ENCODE results near the gene JAKMIP2. TPM values are rescaled to one million over a fixed set of nuclear protein-coding genes. Genes with fewer than 3 reads are reported as not detected.

The JAKMIP2 gene
- total and polyA plus RNA-seq, 4 donors, result 0.93 to 3.8 (median 2.1) TPM

DNA sequence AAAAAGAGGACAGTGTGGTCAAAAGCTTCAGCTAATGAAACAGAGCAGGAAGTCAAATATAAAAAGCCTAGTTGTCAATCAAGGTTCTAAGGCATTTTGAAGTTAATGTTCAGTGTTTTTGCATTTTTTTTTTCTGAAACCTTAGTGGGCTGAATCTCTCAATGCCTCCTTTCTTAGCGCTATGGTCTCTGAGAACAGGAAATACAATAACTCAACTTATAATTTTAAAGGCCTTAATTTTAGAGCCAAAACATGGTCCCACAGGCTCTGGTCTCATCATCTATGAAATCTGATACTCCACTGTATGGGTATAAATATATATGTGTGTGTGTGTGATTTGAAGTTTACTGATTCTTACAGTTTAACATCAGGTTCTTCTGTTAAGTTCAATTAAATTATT, 209.3 kb downstream of the JAKMIP2 start:
- H3K27ac ChIP-seq (ENCODE audit: low read depth in 1 of 2, low read length in 1 of 2), result no peak overlapping the region
- no peak for ATAC-seq (ENCODE audit: insufficient read depth, low FRiP score)
- H3K9ac ChIP-seq (ENCODE audit: insufficient read depth in 1 of 2, low read length in 2 of 2), result no peak overlapping the region
- TF ChIP-seq, protein P1, sequence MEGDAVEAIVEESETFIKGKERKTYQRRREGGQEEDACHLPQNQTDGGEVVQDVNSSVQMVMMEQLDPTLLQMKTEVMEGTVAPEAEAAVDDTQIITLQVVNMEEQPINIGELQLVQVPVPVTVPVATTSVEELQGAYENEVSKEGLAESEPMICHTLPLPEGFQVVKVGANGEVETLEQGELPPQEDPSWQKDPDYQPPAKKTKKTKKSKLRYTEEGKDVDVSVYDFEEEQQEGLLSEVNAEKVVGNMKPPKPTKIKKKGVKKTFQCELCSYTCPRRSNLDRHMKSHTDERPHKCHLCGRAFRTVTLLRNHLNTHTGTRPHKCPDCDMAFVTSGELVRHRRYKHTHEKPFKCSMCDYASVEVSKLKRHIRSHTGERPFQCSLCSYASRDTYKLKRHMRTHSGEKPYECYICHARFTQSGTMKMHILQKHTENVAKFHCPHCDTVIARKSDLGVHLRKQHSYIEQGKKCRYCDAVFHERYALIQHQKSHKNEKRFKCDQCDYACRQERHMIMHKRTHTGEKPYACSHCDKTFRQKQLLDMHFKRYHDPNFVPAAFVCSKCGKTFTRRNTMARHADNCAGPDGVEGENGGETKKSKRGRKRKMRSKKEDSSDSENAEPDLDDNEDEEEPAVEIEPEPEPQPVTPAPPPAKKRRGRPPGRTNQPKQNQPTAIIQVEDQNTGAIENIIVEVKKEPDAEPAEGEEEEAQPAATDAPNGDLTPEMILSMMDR (IDR thresholded peaks at IDR 0.05; ENCODE audit: control extremely low read depth, extremely low read depth), result no peak
- no peaks in the 10 kb centered on the region for H3K9me3 ChIP-seq (ENCODE audit: control insufficient read depth in 4 of 4, insufficient read depth in 3 of 4, low read length in 3 of 4)
- H3K27me3 ChIP-seq (ENCODE audit: control insufficient read depth in 3 of 3, insufficient read depth in 3 of 3, low read length in 2 of 3), result no peaks in the 10 kb centered on the region
- H3K4me1 ChIP-seq (ENCODE audit: control insufficient read depth in 5 of 5, insufficient read depth in 5 of 5, low read length in 5 of 5), result peaks cover 0 to 2% (median 0%) of the 10 kb centered on the region in 5 donors
- WGBS, 2 donors, result 85 to 87% methylated on average over 1 of the region's 1 CpG
- DNase-seq, result no peak
- H3K4me3 ChIP-seq, result no peak overlapping the region
- H3K36me3 ChIP-seq (ENCODE audit: control insufficient read depth in 4 of 4, insufficient read depth in 4 of 4, low read length in 4 of 4), result no peaks in the 10 kb centered on the region

DNA sequence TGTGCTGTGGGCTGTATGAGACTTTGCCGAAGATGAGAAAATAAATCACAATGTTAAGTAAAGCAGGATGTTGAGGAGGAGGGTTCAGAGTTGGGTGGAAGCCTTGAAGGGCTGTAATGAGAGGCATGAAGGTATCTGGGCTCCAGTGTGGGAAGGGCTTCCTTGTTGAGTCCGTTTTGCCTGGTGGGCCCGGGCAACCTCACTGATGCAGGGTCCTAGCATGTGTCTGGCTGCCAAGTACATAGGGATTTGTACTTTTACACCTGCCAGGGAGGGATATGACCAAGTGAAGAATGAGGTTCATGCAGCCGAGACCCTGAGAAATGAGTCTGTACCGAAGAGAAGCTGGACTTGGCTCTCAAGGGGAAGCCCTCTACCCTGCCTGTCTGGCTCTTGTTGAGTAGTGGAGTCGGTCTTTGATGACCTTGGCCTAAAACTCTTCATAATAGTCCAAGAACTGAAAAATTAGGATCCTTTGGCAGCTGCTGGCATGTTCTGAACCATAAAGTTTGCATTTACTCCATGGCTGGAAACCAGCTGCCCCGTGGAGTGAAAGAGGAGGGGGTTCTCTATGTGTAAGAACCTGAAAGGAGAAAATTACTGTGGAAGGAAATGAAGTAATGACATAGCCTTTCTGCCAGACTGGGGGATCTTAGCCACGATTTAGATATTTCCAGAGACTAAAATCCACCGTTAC, 213.7 kb downstream of the JAKMIP2 start:
- no peak overlapping the region for H3K27ac ChIP-seq (ENCODE audit: low read depth in 1 of 2, low read length in 1 of 2)
- no peaks in the 10 kb centered on the region for H3K9me3 ChIP-seq (ENCODE audit: control insufficient read depth in 4 of 4, insufficient read depth in 3 of 4, low read length in 3 of 4)
- TF ChIP-seq, protein P1 (IDR thresholded peaks at IDR 0.05; ENCODE audit: control extremely low read depth, extremely low read depth), result no peak
- no peak overlapping the region for H3K4me3 ChIP-seq
- H3K9ac ChIP-seq (ENCODE audit: insufficient read depth in 1 of 2, low read length in 2 of 2), result no peak overlapping the region
- ATAC-seq (ENCODE audit: insufficient read depth, low FRiP score) (no peak), DNase-seq (no peak)
- H3K27me3 ChIP-seq (ENCODE audit: control insufficient read depth in 3 of 3, insufficient read depth in 3 of 3, low read length in 2 of 3), result no peaks in the 10 kb centered on the region
- H3K4me1 ChIP-seq (ENCODE audit: control insufficient read depth in 5 of 5, insufficient read depth in 5 of 5, low read length in 5 of 5), result peaks cover 0 to 1% (median 0%) of the 10 kb centered on the region in 5 donors
- 86% methylated on average over 9 of the region's 9 CpGs for WGBS, 2 donors
- H3K36me3 ChIP-seq (ENCODE audit: control insufficient read depth in 4 of 4, insufficient read depth in 4 of 4, low read length in 4 of 4), result no peaks in the 10 kb centered on the region

DNA sequence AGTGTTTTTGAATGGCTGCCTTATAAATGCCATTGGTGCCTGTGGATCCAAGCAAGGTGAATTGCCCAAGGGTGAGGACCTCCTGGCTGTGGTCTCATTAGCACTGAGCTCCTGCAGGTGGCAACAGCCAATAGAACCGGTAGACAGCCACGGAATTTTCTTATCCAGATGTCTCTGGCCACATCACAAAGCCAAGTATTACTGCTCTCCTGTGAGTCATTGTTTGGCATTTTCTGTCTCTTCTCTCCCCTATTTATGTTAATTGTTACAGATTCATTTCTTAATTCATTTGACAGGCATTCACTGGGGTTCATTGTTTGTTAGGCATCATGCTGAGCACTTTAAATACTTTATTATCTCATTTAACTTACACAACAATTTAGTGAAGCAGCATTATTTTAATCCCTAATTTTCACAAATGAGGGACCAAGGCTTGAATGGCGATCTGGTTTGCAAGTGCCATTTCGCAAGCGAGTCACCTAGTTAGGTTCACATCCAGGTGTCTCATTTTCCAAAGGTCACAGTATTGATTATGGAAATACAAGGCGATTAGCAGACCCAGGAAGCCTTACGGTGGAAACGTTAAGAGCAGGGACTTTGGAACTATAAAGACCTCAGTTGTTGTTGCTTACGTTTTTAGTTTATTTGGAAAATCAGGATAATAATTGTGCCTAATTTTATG, 214.5 kb downstream of the JAKMIP2 start:
- 77 to 90% methylated on average over 9 of the region's 9 CpGs for WGBS, 2 donors
- H3K9ac ChIP-seq (ENCODE audit: insufficient read depth in 1 of 2, low read length in 2 of 2), result no peak overlapping the region
- ATAC-seq (ENCODE audit: insufficient read depth, low FRiP score) (no peak), DNase-seq (no peak)
- H3K27me3 ChIP-seq (ENCODE audit: control insufficient read depth in 3 of 3, insufficient read depth in 3 of 3, low read length in 2 of 3), result no peaks in the 10 kb centered on the region
- TF ChIP-seq, protein P1 (IDR thresholded peaks at IDR 0.05; ENCODE audit: control extremely low read depth, extremely low read depth), result no peak
- H3K9me3 ChIP-seq (ENCODE audit: control insufficient read depth in 4 of 4, insufficient read depth in 3 of 4, low read length in 3 of 4), result no peaks in the 10 kb centered on the region
- H3K36me3 ChIP-seq (ENCODE audit: control insufficient read depth in 4 of 4, insufficient read depth in 4 of 4, low read length in 4 of 4), result no peaks in the 10 kb centered on the region
- H3K27ac ChIP-seq (ENCODE audit: low read depth in 1 of 2, low read length in 1 of 2), result no peak overlapping the region
- H3K4me3 ChIP-seq, result no peak overlapping the region
- peaks cover 0 to 1% (median 0%) of the 10 kb centered on the region in 5 donors for H3K4me1 ChIP-seq (ENCODE audit: control insufficient read depth in 5 of 5, insufficient read depth in 5 of 5, low read length in 5 of 5)

Measured in lung (tissue), 12 donors.